ENCODE measurements around the gene SLC39A9. TPM values are rescaled to one million over a fixed set of nuclear protein-coding genes. Genes with fewer than 3 reads are reported as not detected.

SLC39A9 gene
- total and polyA plus RNA-seq, 2 of the 13 experiments (the other 11 are each of a cell fraction or from before 2014, with no cell fraction given), result 46.6 to 69.5 TPM

GRCh38 chr14:69449216-69449615, 50.7 kb downstream of the SLC39A9 start:
- TF ChIP-seq RNF219 (CRISPR knock-in tag; IDR thresholded peaks at IDR 0.05) (no peak), ZNF136 (CRISPR knock-in tag; IDR thresholded peaks at IDR 0.05; ENCODE audit: low read depth) (no peak), ZNF431 (CRISPR knock-in tag; IDR thresholded peaks at IDR 0.05; ENCODE audit: borderline replicate concordance, low read depth) (no peak), ZZZ3 (CRISPR knock-in tag; IDR thresholded peaks at IDR 0.05; ENCODE audit: borderline replicate concordance) (no peak), ZNF501 (CRISPR knock-in tag; IDR thresholded peaks at IDR 0.05) (no peak), SRSF4 (IDR thresholded peaks at IDR 0.05; ENCODE audit: low read depth, low read length, poor library complexity, severe bottlenecking) (no peak), ZBTB46 (CRISPR knock-in tag; IDR thresholded peaks at IDR 0.05; ENCODE audit: borderline replicate concordance) (no peak), ZMAT3 (CRISPR knock-in tag; conservative IDR thresholded peaks at IDR 0.05) (no peak), FOXP1 (IDR thresholded peaks at IDR 0.05) (no peak), FOXP1 (CRISPR knock-in tag; IDR thresholded peaks at IDR 0.05) (no peak), RARG (CRISPR knock-in tag; IDR thresholded peaks at IDR 0.05; ENCODE audit: low read depth) (no peak)
- TF ChIP-seq, protein P1, sequence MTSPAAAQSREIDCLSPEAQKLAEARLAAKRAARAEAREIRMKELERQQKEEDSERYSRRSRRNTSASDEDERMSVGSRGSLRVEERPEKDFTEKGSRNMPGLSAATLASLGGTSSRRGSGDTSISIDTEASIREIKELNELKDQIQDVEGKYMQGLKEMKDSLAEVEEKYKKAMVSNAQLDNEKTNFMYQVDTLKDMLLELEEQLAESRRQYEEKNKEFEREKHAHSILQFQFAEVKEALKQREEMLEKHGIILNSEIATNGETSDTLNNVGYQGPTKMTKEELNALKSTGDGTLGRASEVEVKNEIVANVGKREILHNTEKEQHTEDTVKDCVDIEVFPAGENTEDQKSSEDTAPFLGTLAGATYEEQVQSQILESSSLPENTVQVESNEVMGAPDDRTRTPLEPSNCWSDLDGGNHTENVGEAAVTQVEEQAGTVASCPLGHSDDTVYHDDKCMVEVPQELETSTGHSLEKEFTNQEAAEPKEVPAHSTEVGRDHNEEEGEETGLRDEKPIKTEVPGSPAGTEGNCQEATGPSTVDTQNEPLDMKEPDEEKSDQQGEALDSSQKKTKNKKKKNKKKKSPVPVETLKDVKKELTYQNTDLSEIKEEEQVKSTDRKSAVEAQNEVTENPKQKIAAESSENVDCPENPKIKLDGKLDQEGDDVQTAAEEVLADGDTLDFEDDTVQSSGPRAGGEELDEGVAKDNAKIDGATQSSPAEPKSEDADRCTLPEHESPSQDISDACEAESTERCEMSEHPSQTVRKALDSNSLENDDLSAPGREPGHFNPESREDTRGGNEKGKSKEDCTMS (CRISPR knock-in tag; conservative IDR thresholded peaks at IDR 0.05), result no peak
- TF ChIP-seq, protein P2, sequence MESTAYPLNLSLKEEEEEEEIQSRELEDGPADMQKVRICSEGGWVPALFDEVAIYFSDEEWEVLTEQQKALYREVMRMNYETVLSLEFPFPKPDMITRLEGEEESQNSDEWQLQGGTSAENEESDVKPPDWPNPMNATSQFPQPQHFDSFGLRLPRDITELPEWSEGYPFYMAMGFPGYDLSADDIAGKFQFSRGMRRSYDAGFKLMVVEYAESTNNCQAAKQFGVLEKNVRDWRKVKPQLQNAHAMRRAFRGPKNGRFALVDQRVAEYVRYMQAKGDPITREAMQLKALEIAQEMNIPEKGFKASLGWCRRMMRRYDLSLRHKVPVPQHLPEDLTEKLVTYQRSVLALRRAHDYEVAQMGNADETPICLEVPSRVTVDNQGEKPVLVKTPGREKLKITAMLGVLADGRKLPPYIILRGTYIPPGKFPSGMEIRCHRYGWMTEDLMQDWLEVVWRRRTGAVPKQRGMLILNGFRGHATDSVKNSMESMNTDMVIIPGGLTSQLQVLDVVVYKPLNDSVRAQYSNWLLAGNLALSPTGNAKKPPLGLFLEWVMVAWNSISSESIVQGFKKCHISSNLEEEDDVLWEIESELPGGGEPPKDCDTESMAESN (CRISPR knock-in tag; conservative IDR thresholded peaks at IDR 0.05), result no peak
- no peaks in the 10 kb centered on the region for H4K20me1 ChIP-seq (ENCODE audit: insufficient read depth, low read length)
- ATAC-seq (no peak), DNase-seq (ENCODE audit: low spot score) (no peak), FAIRE-seq (no peak)
- no peak overlapping the region for H3K4me3 ChIP-seq (replicated peaks in 1 of 3; ENCODE audit: insufficient read depth in 1 of 3, low read depth in 2 of 3, low read length in 3 of 3)
- no peaks in the 10 kb centered on the region for H3K4me1 ChIP-seq (ENCODE audit: insufficient read depth, low read length)
- ChIA-PET CTCF (ENCODE audit: low intra/inter-chr PET ratio, low total read pairs) (no interaction called here), POLR2A (no interaction called here)
- no peaks in the 10 kb centered on the region for H3K9me3 ChIP-seq (ENCODE audit: low read length)
- H3K27me3 ChIP-seq (ENCODE audit: control insufficient read depth in 1 of 2, insufficient read depth in 2 of 2, low read length in 2 of 2), result no peaks in the 10 kb centered on the region
- no peak overlapping the region for H3K9ac ChIP-seq (ENCODE audit: insufficient read depth, low read depth, low read length)
- H3K36me3 ChIP-seq (replicated peaks in 1 of 2; ENCODE audit: control insufficient read depth in 1 of 2, insufficient read depth in 2 of 2, low read length in 2 of 2), result peaks cover 3 to 17% of the 10 kb centered on the region in 2 experiments; a peak in 2 of 5 replicates
- H3K4me2 ChIP-seq (ENCODE audit: low read depth, low read length), result no peak overlapping the region
- no peak overlapping the region for H2AFZ ChIP-seq (ENCODE audit: low read length)
- in situ Hi-C loops (cut with HindIII; ENCODE audit: extremely low pct_ligation_motif_present, low pct_unique_long_range_greater_than_20kb) (no loop called here), intact Hi-C loops (cut with micrococcal nuclease; ENCODE audit: unreplicated experiment) (no loop called here)
- no peak overlapping the region for H3K27ac ChIP-seq (ENCODE audit: extremely low read length, insufficient read depth, low read length)
- BruUV-seq (replicated peaks), result no TSS peak
- no peaks in the 10 kb centered on the region for H3K79me2 ChIP-seq (ENCODE audit: insufficient read depth, low read length)
- 95% methylated on average over 8 of the region's 8 CpGs for WGBS (ENCODE audit: low lambda C conversion rate)

All from HepG2 (cell line).